VCaP (cell line): ENCODE results near the gene DDX3X.
"Not testable (repeated sequence)": the region's sequence is repeated elsewhere in the genome, so short reads cannot be mapped to it uniquely, and the experiment has no call there.

ENCODE experiments used
- H3K27ac ChIP-seq: fragments of 450-650 bp; 2 replicates; pipeline ENCODE4 v1.5.1; 2017
- CTCF ChIP-seq: fragments of 450-650 bp; conservative IDR thresholded peaks from 2 replicates; pipeline ENCODE4 v1.5.1; 2017; ENCODE audit warnings: mild to moderate bottlenecking, moderate library complexity

Gene DDX3X

GRCh38 chrX:41333744-41334362, at the start of gene DDX3X:
Gene DDX3X, plus strand, starts transcription at chrX:41334162. Its CDS starts 91 bp downstream, at chrX:41334253.
- no peak; the same call in 1 of the 2 replicates for TF ChIP-seq CTCF
- H3K27ac ChIP-seq, result peak within 1 kb of the TSS; percentile 98

GRCh38 chrX:41285928-41286327, 48.0 kb upstream of the DDX3X start:
- not testable (repeated sequence) for H3K27ac ChIP-seq

GRCh38 chrX:41288641-41289040, 45.3 kb upstream of the DDX3X start:
- no peak for TF ChIP-seq CTCF
- H3K27ac ChIP-seq, result no peak overlapping the region

GRCh38 chrX:41289095-41289494, 44.9 kb upstream of the DDX3X start:
- no peak overlapping the region for H3K27ac ChIP-seq
- no peak for TF ChIP-seq CTCF

- H3K27ac ChIP-seq, result no peak overlapping the region
- no peak for TF ChIP-seq CTCF
Observed at GRCh38 chrX:41291309-41291708, 42.7 kb upstream of the DDX3X start.

GRCh38 chrX:41293269-41293668, 40.7 kb upstream of the DDX3X start:
- H3K27ac ChIP-seq, result no peak overlapping the region
- peak; percentile 59 for TF ChIP-seq CTCF

- TF ChIP-seq CTCF, result no peak
- no peak overlapping the region for H3K27ac ChIP-seq
Observed at GRCh38 chrX:41300758-41301437, 33.1 kb upstream of the DDX3X start.

- H3K27ac ChIP-seq, result no peak overlapping the region
- no peak for TF ChIP-seq CTCF
Observed at GRCh38 chrX:41301438-41301824, 32.5 kb upstream of the DDX3X start.
